Melanocyte of skin (primary cell): ENCODE measurements around the gene WDR59. TPM values are rescaled to one million over a fixed set of nuclear protein-coding genes. Genes with fewer than 3 reads are reported as not detected.

Source experiments
- total RNA-seq, 2 donors: library from RNA; depleted of rRNA; stranded (reverse); fragments of >200 nt; gene quantifications; 2 replicates each; pipeline ENCODE4 v1.2.3, GENCODE V29; 2012

WDR59 gene, protein sequence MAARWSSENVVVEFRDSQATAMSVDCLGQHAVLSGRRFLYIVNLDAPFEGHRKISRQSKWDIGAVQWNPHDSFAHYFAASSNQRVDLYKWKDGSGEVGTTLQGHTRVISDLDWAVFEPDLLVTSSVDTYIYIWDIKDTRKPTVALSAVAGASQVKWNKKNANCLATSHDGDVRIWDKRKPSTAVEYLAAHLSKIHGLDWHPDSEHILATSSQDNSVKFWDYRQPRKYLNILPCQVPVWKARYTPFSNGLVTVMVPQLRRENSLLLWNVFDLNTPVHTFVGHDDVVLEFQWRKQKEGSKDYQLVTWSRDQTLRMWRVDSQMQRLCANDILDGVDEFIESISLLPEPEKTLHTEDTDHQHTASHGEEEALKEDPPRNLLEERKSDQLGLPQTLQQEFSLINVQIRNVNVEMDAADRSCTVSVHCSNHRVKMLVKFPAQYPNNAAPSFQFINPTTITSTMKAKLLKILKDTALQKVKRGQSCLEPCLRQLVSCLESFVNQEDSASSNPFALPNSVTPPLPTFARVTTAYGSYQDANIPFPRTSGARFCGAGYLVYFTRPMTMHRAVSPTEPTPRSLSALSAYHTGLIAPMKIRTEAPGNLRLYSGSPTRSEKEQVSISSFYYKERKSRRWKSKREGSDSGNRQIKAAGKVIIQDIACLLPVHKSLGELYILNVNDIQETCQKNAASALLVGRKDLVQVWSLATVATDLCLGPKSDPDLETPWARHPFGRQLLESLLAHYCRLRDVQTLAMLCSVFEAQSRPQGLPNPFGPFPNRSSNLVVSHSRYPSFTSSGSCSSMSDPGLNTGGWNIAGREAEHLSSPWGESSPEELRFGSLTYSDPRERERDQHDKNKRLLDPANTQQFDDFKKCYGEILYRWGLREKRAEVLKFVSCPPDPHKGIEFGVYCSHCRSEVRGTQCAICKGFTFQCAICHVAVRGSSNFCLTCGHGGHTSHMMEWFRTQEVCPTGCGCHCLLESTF
- total RNA-seq = 10 to 100 TPM; 14.8 to 19.3 TPM

DNA sequence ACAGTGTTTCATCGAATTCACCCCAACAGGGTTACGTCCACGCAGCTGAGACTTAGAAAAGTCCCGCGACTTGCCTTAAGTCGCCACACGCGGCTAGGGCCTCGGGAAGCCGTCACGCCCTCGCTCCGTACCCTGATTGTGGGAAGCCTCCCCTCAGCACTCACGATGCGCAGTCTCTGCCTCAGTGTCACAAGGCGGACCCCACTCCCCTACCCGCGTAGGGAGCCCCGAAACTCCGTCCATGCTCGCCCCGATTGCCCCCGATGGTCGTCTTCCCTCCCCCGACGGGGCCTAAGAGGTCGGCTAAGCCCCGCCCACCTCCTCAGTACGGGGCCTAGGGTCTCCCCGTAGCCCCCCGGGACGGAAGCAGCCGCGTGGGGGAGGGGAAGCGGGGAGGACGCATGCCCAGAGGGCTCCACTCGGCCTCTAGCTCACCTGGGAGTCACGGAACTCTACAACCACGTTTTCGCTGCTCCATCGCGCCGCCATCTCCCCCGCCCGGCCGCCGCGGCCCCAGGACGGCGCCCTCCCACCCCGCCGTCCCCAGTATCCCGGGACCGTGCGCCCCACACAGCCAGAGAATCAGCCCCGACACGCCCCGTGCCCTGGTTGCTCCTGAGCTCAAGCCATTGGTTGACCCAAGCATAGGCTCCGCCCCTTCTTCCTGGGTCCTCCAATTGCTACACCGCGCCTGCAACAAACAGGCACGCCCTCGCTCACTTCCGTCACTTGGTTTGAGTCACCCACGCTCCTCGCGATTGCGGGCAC is at the start of gene WDR59:
TSS of gene WDR59 (minus strand) at position 595 of the 768 bp plus-strand sequence. CDS start at position 489, 106 bp downstream.

DNA sequence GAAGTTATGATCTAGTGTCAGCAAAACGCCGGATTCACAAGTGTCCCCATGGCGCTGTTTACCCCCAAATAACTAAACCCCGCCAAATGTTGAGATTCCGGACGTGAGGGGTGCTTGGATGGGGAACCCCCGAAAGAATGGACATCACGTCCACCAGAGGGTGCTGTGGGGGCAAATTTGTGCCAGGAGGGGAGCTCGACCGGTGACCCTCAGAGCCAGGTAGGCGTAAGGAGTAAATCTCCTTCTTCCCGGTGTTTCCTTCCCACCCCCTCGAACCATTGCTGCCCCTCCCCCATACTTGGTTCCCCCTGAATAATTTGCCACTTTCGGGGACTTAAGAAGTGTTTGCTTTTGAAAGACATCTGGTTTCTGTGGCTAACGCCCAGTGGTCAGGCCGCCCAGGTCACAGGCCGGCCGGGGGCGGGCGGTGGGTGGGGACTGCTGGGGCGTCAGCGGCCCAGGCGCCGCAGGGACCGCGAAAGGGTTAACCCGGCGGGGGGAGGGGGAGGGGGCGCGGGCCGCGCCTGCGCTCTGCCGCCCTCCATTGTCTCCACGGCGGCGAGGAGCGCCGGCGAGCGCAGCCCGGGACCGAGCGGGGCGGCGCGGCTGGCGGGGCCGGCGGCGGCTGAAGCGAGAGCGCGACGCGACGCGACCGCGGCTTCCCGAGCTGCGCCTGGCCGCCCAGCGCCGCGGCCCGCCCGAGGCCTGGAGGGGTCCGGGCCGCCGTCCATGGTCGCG is 13.7 kb upstream of the WDR59 start, which contains the start of gene ZNRF1:
TSS of gene ZNRF1 (plus strand) at position 544 of the 738 bp plus-strand sequence. CDS start 648 bp downstream, outside the sequence.

Other genes starting within 250 kb of the WDR59 start
- not detected for gene FA2H, start 210.3 kb downstream of the WDR59 start, total RNA-seq
- gene ZNRF1, start 13.9 kb upstream of the WDR59 start, total RNA-seq = 10 to 100 TPM; 11.0 to 13.8 TPM
- gene LDHD, start 131.7 kb upstream of the WDR59 start, total RNA-seq = 1 to 10 TPM; 1.4 to 1.7 TPM
- gene ZFP1, start 163.4 kb upstream of the WDR59 start, total RNA-seq = 10 to 100 TPM in 1 of 2 donors, 1 to 10 TPM in 1; 8.6 to 10.7 TPM
- not detected for gene CTRB2, start 222.0 kb upstream of the WDR59 start, total RNA-seq
- gene CTRB1, start 233.9 kb upstream of the WDR59 start, total RNA-seq = not detected